HUES64 (cell line): ENCODE data around the gene ERO1B.
"Not testable (repeated sequence)": the region's sequence is repeated elsewhere in the genome, so short reads cannot be mapped to it uniquely, and the experiment has no call there.

ENCODE experiments used
- H3K27ac ChIP-seq: 2 replicates; pipeline ENCODE4 v1.7.0; 2013; ENCODE audit warnings: low read depth, low read length, inconsistent platforms
- H3K27me3 ChIP-seq: 2 replicates; pipeline ENCODE4 v1.6.1; 2013; ENCODE audit warnings: mild to moderate bottlenecking, low read length; ENCODE audit not compliant: insufficient read depth
- H3K36me3 ChIP-seq: 2 replicates; pipeline ENCODE4 v1.6.1; 2013; ENCODE audit warnings: mild to moderate bottlenecking, low read length; ENCODE audit not compliant: insufficient read depth
- H3K4me1 ChIP-seq: 2 replicates; pipeline ENCODE4 v1.6.1; 2013; ENCODE audit warnings: mild to moderate bottlenecking, low read length, moderate library complexity; ENCODE audit not compliant: insufficient read depth
- H3K4me3 ChIP-seq: 2 replicates; pipeline ENCODE4 v1.5.1; 2013; ENCODE audit warnings: mild to moderate bottlenecking, low read length, moderate library complexity
- H3K9ac ChIP-seq: 2 replicates; pipeline ENCODE4 v1.6.1; 2013; ENCODE audit warnings: mild to moderate bottlenecking, low read depth, low read length
- H3K9me3 ChIP-seq: 2 replicates; pipeline ENCODE4 v1.6.1; 2013; ENCODE audit warnings: low read depth, low read length; ENCODE audit not compliant: insufficient read depth
- WGBS: fragments of 150-250, 120-280 bp; methylation state at CpG from one replicate; pipeline ENCODE4 v1.1.7; 2013; ENCODE audit warnings: missing lambda C conversion rate; 5-methylcytosine and 5-hydroxymethylcytosine counted together

The ERO1B gene

DNA sequence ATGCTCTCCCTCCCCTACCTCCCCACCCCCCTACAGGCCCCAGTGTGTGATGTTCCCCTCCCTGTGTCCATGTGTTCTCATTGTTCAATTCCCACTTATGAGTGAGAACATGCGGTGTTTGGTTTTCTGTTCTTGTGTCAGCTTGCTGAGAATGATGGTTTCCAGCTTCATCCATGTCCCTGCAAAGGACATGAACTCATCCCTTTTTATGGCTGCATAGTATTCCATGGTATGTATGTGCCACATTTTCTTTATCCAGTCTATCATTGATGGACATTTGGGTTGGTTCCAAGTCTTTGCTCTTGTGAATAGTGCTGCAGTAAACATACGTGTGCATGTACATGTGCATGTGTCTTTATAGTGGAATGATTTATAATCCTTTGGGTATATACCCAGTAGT lies 95.3 kb downstream of the ERO1B start:
- not testable (repeated sequence) for H3K4me1 ChIP-seq, H3K36me3 ChIP-seq, H3K9me3 ChIP-seq, H3K27ac ChIP-seq, H3K27me3 ChIP-seq, H3K4me3 ChIP-seq, H3K9ac ChIP-seq
- WGBS = 100% methylated on average over 2 of the region's 2 CpGs

DNA sequence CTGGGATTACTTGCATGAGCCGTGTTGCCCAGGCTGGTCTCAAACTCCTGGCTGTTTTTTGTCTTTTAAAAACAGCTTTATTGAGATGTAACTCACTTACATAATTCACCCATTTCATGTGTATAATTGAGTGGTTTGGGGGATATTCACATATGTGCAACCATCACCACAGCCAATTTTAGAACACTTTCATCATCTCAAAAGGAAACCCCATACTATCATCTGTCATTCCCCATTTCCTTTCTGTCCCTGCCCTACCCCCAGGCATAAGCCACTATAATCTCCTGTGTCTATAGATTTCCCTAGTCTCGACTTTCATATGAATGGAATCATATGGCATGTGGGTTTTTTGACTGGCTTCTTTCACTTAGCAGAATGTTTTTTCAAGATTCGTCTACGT lies 96.1 kb downstream of the ERO1B start:
- no peaks in the 10 kb centered on the region for H3K9me3 ChIP-seq
- no peak overlapping the region for H3K9ac ChIP-seq
- H3K27me3 ChIP-seq = no peaks in the 10 kb centered on the region
- peaks cover 10% of the 10 kb centered on the region for H3K36me3 ChIP-seq
- 100% methylated on average over 2 of the region's 4 CpGs for WGBS
- no peak overlapping the region for H3K27ac ChIP-seq
- H3K4me3 ChIP-seq = no peak overlapping the region
- no peaks in the 10 kb centered on the region for H3K4me1 ChIP-seq

DNA sequence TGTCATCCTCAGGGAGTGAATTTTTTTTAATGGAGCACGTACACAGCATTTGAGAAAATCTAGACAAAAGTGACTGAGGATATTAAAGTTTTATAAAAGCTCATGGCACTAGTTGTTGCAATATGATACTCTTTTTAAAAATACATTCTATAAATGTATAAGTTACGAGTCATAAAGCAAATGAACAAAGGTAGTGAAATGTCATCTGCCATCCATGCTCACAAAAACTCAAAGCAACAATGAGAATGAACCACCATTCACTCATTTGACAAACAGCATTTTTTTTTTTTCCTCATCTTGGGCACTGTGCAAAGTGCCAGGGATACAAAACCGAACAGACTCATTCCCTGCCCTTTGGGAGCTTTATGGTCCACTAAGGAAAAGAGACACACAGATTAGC lies 100.7 kb downstream of the ERO1B start:
- Histone ChIP-seq H3K9ac (no peak overlapping the region), H3K27ac (no peak overlapping the region), H3K9me3 (no peaks in the 10 kb centered on the region), H3K4me1 (no peaks in the 10 kb centered on the region), H3K4me3 (no peak overlapping the region), H3K27me3 (no peaks in the 10 kb centered on the region), H3K36me3 (peaks cover 17% of the 10 kb centered on the region)
- 90% methylated on average over 3 of the region's 3 CpGs for WGBS

DNA sequence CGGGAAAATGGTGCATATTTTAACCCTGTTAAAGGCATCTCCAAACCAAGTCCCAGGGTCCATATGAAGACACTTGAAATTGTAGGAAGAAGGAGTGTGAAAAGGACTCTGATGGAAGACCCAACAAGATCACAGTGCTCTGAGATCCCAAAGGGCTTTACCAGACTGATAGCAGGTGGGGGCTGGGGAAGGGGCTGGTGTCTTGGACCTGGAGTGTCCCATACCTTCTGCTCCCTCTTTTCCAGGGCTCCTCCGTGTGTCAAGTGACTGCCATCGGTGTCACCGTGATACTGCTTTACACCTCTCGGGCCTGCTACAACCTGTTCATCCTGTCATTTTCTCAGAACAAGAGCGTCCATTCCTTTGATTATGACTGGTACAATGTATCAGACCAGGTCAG lies 102.1 kb downstream of the ERO1B start:
- Histone ChIP-seq H3K9ac (no peak overlapping the region), H3K27ac (no peak overlapping the region), H3K4me3 (no peak overlapping the region), H3K4me1 (no peaks in the 10 kb centered on the region), H3K36me3 (peaks cover 17% of the 10 kb centered on the region), H3K9me3 (no peaks in the 10 kb centered on the region), H3K27me3 (no peaks in the 10 kb centered on the region)
- 93% methylated on average over 6 of the region's 6 CpGs for WGBS

DNA sequence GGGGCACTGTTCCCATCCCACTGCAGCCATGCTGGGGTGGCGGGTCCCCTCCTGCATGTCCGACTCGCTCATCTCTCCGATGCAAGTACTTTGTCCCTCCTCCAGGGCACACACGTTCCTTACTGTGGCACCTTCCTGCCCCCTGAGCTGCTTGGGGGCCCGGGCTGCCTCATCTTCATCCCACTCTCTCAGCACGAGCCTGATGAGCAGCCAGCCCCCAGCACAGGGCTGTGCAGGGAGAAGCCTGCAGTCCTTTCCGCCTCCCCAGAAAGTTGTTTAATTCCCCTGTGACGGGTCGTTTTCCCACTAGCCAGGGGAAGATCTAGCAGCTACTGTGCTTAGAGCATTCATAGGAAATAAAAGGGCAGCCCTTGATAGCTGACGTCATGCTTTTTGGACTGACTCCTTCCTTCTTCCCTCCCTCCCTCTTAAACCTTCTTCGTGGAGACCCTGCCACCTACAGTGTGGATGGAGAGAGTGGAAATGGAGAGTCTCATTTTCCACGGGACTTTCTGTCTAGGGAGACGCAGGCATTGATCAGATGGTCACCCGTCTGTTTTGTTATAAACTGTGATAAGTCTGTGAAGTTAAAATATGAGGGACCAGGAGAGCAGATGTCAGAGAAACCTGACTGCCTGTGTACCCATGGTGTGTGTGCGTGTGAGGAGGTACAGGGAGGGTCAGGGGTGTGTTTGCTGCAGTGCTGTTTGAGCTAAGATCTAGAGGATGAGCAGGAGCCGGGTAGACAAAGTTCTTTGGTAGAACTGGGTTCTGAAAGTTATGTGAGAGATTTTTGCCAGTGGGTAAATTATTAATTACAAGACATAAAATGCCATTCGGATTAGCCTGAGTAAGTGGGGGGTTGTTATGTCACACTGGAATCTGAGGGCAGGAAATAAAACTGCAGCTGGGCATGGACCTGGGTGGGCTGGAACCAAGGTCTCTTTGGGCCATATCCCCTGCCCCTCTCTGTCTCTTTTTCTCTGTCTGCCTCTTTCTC lies 105.1 kb downstream of the ERO1B start:
- Histone ChIP-seq H3K4me3 (no peak overlapping the region), H3K27me3 (no peaks in the 10 kb centered on the region), H3K4me1 (no peaks in the 10 kb centered on the region), H3K27ac (no peak overlapping the region), H3K36me3 (peaks cover 14% of the 10 kb centered on the region), H3K9me3 (no peaks in the 10 kb centered on the region), H3K9ac (no peak overlapping the region)
- WGBS = 86% methylated on average over 18 of the region's 18 CpGs

DNA sequence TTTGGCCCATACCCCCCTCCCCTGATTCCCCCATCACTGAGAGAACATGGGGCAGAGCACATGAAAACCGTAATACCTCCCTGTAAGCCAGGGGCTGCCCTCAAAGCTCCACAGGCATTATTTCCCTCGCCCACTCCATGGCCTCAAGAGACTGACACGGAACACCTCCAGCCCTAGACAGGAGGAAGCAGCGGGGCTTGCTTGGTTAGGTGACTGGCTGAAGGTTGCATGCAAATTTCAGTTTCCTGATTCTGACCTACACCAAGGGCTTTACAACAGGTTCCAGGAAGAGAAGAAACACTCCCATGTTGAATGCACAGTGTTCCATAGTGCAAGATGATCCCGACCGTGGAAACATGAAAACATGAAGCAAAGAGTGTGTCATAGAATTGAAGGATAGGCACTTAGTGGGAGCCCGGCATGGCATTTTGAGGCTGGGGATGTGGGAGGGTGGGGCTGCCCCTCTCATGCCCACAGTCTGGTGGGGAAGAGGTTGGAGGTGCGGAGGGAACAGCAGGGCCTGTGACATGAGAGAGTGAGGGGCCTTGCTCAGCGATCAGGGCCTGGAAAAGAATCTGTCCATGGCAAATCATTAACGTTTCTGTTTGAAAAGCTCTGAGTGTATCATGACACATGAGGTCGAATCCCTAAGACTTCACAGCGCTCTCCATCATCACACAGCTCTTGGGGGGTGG lies 106.0 kb downstream of the ERO1B start:
- 92% methylated on average over 12 of the region's 12 CpGs for WGBS
- Histone ChIP-seq H3K4me3 (no peak overlapping the region), H3K4me1 (no peaks in the 10 kb centered on the region), H3K27me3 (no peaks in the 10 kb centered on the region), H3K36me3 (peaks cover 8% of the 10 kb centered on the region; the same call in 1 of the 2 replicates), H3K9me3 (no peaks in the 10 kb centered on the region), H3K9ac (no peak overlapping the region), H3K27ac (no peak overlapping the region)

DNA sequence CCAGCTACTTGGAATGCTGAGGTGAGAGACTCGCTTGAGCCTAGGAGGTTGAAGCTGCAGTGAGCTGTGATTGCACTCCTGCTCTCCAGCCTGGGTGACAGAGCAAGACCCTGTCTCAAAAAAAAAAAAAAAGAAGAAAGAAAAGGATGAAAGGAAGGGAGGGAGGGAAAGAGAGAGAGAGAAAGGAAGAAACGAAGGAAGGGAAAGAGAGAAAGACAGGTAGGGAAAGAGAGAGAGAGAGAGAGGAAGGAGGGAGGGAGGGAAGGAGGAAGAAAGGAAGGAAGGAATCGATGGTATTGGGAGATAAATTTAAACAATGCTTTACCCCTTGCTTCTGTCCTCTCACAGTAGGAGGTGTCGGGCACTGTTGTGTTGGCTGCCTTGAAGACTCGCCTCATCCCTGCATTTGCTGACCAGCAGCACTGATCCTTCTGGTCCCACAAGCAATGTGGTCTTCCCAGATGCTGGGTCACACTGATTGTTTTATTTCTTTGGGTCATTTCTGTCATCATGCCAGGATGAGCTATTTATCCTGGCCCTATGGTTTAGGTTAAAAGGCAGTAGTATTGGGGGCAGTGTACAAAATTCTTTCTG lies 108.5 kb downstream of the ERO1B start:
- Histone ChIP-seq H3K9ac (no peak overlapping the region), H3K27ac (no peak overlapping the region), H3K27me3 (no peaks in the 10 kb centered on the region), H3K36me3 (no peaks in the 10 kb centered on the region), H3K4me3 (no peak overlapping the region), H3K4me1 (no peaks in the 10 kb centered on the region), H3K9me3 (no peaks in the 10 kb centered on the region)
- WGBS = 65% methylated on average over 4 of the region's 5 CpGs

DNA sequence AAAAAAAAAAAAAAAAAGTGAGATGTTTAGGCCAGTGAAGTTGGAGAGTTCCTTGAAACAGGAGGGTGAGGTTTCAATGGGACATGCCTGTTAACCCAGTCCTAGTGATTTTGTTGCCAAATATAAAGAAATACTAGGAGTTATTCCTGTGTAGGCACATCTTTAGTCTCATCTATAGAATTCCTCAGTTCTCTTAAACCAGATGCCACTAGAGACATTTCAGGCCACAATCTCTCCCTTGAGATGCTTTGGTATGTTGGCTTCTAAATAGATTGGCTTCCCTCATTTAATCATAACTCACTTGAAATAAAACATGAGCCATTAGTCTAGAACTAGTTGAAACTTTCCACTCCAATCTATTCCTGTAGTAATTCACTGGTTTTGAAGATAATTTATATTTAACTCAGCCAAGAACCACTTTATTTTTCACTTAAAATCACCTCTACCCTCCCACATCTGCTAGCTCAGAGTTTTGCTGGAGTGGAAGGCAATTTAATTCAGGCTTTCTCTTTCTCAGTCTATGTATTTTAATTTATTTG lies 109.6 kb downstream of the ERO1B start:
- no peak overlapping the region for H3K9ac ChIP-seq
- no peaks in the 10 kb centered on the region for H3K4me1 ChIP-seq
- H3K4me3 ChIP-seq = no peak overlapping the region
- no peaks in the 10 kb centered on the region for H3K9me3 ChIP-seq
- no peak overlapping the region for H3K27ac ChIP-seq
- no peaks in the 10 kb centered on the region for H3K27me3 ChIP-seq
- H3K36me3 ChIP-seq = no peaks in the 10 kb centered on the region

DNA sequence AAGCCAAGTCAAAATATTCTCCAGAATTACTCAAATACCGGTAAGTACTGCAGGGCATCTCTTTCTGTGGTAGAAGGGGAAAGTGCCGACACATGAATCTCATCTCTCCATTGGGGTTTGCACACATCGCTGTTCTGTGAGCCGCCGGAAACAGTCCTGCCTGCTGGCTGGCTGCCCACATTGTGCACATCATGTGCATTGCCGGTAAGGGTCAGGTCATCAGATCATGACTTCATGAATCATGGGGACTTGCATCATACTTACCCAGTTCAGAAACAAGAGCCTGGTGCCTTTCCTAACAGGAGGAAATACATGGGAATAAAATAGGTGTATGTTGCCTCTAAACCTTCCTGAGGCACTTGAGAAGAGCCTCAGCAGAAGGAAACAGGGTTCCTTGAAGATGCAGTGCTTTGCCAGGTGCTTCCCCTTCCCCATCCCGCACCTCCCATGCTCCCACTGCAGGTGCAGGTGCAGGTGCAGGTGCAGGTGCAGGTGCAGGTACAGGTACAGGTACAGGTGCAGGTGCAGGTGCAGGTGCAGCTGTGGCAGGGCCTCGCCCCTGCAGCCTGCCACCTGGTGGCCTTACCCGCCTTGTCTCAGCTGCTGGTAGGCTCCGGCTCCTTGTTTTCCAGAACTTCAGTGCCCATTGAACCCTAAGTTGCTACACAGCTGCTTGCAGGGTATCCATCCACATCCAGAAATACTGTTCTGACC lies 112.9 kb downstream of the ERO1B start:
- no peaks in the 10 kb centered on the region for H3K4me1 ChIP-seq
- H3K36me3 ChIP-seq = no peaks in the 10 kb centered on the region
- no peak overlapping the region for H3K27ac ChIP-seq
- no peak overlapping the region for H3K4me3 ChIP-seq
- H3K9ac ChIP-seq = no peak overlapping the region
- no peaks in the 10 kb centered on the region for H3K9me3 ChIP-seq
- 93% methylated on average over 10 of the region's 10 CpGs for WGBS
- H3K27me3 ChIP-seq = no peaks in the 10 kb centered on the region

DNA sequence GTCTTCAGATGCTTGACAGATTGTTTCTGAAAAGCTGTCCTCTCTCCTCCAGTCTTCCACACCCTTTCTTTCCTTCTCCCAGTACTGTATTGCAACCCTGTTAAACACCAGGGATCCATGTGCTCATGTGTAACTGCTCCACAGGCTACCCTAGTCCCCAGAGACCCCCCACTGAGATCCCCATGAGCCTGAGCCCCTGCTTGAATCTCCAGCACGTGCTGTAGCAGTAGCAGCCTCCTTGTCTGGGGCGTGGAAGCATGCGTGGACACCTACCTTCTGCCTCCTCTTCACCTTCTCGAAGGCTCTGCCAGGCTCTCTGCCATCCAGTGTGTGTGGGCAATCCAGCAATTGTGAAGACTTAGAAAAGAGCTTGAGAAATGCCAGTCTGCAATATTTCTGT lies 114.2 kb downstream of the ERO1B start:
- H3K9ac ChIP-seq = no peak overlapping the region
- no peaks in the 10 kb centered on the region for H3K9me3 ChIP-seq
- H3K36me3 ChIP-seq = no peaks in the 10 kb centered on the region
- H3K4me3 ChIP-seq = no peak overlapping the region
- 86% methylated on average over 4 of the region's 4 CpGs for WGBS
- no peaks in the 10 kb centered on the region for H3K4me1 ChIP-seq
- no peak overlapping the region for H3K27ac ChIP-seq
- H3K27me3 ChIP-seq = no peaks in the 10 kb centered on the region
